Measurements from ENCODE around the gene CLK4. TPM values are rescaled to one million over a fixed set of nuclear protein-coding genes. Genes with fewer than 3 reads are reported as not detected.
A peak's percentile ranks its signal among the peaks of the same experiment; 100 is the strongest.

The CLK4 gene
- total RNA-seq, 2 donors from 2014 or later = 15.6 to 17.5 TPM

DNA sequence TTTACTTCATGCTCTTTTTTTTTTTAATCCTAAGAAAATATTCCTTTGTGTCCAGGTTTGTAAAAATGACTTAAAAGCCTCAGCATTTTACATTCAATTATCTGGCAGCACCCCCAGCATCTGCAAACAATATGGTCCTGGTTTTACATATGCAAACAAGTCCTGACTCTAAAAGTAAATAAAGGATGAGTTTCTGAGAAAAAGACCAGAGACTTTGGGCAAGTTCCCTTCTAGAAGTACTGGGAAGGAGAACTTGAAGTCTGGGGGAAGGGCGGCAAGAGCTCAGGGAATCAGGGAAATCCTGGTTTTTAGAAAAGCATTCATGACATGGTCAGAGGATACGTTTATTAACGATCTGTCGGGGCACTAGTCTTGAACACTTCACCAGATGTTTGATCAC is 62.5 kb downstream of the CLK4 start:
- intact Hi-C loops (cut with DNase I) = no loop called here
- DNase-seq = no peak
- ATAC-seq = no peak

DNA sequence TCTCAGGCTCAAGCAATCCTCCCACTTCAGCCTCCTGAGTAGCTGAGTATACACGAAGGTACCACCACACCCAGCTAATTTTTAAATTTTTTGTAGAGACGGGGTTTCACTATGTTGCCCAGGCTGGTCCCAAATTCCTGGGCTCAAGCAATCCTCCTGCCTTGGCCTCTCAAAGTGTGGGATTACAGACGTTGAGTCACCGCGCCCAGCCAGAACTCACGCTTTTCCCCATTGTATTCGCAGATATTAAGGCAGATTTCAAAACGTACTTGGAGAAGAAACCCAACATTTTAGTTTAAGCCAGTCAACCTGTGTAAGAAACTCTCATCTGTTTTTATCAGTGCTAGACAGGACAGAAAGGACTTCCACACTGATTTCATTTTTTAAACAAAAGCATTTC is 63.2 kb downstream of the CLK4 start:
- ATAC-seq = no peak
- DNase-seq = no peak
- intact Hi-C loops (cut with DNase I) = no loop called here

DNA sequence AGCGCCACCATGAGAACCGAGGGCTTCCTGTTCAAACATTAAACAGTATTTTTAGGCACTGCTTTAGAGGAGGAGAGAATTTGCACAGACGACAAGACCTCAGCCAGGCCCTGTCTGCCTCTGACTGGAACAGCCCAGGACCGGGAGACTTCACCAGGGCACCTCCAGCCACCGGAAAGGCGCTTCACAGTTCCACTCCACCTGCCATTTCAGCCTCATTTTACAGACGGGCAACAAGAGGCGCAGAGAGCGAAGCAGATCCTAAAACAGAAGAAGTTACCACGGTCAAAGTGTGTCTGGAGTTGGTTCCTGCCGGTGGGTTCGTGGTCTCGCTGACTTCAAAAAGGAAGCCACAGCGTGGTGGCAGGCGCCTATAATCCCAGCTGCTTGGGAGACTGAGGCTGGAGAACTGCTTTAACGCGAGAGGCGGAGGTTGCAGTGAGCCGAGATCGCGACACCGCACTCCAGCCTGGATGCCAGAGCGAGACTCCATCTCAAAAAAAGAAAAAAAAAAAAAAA is 65.0 kb downstream of the CLK4 start:
- no peak for ATAC-seq
- DNase-seq = no peak
- intact Hi-C loops (cut with DNase I) = no loop called here

DNA sequence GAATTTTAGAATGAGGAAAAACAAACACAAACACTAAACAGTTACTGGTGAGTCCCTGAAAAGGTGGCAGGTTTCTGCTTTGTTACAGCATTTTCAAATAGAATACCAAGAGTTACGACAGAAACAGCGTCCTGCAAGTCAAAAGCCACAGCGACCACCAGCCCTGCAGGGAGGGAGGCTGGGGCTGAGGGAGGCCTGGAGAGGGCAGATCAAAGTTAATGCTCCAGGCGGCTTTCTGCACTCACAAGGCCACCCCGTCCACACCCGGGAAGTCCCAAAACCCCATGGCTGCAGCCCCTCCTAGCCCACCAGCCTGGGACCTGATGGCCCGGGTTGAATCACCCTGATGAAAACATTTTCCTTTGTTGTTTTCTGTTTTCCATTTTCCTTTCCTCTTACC is 65.9 kb downstream of the CLK4 start:
- intact Hi-C loops (cut with DNase I) = no loop called here
- ATAC-seq (no peak), DNase-seq (no peak)

GRCh38 chr5:178557416-178557815 is 69.4 kb downstream of the CLK4 start:
- ATAC-seq (no peak), DNase-seq (no peak)
- intact Hi-C loops (cut with DNase I) = no loop called here

DNA sequence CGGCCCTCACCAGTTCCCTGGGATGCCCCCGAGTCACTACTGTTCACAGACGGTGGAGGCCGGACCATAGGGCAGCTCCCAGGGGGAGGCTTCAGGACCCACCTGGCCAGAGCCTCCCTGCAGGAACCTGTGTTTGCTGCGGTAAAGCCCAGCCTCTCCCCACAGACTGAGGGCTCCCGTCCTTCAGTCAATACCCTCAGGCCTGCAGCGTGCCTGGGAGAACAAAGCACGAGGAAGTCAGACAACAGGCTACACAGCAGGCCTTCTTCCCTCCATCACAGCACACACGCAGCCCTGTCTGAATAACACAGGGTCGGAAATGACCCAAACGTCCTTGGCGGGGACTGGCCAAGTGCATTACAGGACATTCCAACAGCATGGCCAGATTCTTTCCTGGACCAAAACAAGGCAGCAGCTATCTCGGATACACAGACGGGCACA is 71.1 kb downstream of the CLK4 start:
- intact Hi-C loops (cut with DNase I) = no loop called here
- ATAC-seq (peak; percentile 57 to 62), DNase-seq (no peak)

DNA sequence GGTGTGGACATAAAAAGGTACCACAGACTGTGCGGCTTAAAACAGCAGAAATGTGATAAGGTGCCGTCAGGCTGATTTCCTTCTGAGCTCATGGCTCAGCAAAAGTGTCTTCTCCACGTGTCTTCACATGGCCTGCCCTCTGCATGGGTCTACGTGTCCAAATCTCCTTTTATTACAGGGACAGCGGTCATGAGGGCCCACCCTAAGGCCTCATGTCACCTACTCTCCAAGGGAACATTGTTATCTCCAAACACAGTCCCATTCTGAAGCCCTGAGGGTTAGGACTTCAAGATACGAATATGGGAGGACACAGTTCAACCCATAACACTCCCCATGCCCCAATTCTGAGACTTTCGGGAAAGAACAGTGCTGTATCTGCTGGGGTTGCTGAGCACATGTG is 71.8 kb downstream of the CLK4 start:
- DNase-seq (no peak), ATAC-seq (no peak)
- intact Hi-C loops (cut with DNase I) = no loop called here

DNA sequence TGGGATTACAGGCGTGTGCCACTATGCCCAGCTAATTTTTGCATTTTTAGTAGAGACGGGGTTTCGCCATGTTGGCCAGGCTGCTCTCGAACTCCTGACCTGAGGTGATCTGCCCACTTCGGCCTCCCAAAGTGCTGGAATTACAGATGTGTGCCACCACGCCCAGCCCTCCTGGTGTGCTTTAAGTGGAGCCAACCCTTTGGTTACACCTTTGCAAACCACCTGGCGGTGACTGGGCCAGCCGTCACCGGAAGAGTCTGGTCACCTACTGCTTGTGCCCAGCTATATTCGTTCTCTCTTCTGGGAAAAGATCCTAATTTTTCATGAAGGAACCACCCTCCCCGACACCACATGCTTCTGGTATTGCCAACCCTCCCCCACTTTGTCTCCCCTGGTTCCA is 72.5 kb downstream of the CLK4 start:
- intact Hi-C loops (cut with DNase I) = no loop called here
- DNase-seq (no peak), ATAC-seq (no peak)

DNA sequence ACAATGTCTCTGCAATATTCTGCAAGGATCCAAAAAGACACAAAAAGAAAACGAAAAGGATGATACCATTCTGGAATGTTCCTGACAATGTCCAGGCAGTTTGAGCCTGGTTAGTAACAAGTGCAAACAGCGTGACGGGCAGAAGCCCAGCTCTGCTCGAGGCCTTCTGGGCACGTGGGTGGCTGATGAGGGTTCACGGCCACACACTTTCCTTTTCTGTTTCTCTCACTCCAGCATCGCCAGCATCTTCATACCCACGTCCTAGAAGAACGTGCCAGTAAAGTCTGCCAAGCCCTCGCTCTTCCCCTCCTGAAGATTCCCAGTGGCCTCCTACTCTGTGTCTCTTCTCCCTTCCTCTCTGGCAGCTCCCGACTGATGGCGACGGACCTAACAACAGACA is 73.3 kb downstream of the CLK4 start:
- ATAC-seq = no peak

More for the DNA sequence above, 73.3 kb downstream of the CLK4 start:
- DNase-seq = no peak
- intact Hi-C loops (cut with DNase I) = no loop called here

Other genes starting within 250 kb of the CLK4 start
- gene COL23A1, start 36.7 kb downstream of the CLK4 start, total RNA-seq = 1 to 10 TPM; 5.5 to 6.0 TPM
- 1 to 10 TPM; 6.6 to 7.7 TPM for gene ZNF354A, start 103.6 kb upstream of the CLK4 start, total RNA-seq
- gene ZNF354B, start 232.9 kb upstream of the CLK4 start, total RNA-seq = 1 to 10 TPM; 8.2 to 9.2 TPM

Measured in left cardiac atrium (tissue), 4 donors.